ENCODE results near the gene OXNAD1.

The OXNAD1 gene

DNA sequence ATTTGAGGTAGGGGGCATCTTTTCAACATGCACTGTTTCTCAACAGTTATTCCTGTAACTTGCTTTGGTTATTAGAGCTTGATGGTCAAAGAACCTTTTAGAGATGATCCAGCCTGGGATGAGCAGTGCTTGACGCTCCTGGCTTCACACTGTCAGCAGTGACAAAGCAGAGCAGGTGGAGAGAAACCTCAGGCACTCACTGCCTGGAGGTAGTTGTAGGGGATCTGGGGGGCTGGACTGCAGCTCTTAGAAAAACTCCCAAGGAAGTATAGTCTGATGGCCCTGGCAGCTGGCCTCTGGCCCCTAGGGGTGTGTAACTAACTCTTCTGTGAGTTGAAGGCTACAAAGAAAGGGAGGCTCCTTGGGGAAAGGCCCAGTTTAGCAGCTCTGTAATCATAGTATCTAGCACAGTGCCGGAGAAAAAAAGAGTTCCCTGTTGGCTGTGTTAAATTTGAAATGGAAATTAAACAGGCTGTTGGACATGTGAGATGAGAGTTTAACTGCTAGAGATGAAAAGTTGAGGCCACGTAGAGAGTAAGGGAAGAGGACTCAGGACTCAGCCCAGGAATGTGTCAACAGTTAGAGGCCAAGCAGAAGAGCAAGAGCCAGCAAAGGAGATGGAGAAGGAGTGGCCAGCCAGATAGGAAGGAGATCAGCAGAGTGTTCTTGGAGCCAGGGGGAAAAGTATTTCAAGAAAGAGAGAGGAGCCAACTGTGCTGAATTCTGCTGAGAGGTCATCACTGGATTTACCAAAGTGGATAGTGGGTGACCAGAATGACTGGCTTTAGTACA is 14.2 kb downstream of the OXNAD1 start:
- TF ChIP-seq, protein P1, sequence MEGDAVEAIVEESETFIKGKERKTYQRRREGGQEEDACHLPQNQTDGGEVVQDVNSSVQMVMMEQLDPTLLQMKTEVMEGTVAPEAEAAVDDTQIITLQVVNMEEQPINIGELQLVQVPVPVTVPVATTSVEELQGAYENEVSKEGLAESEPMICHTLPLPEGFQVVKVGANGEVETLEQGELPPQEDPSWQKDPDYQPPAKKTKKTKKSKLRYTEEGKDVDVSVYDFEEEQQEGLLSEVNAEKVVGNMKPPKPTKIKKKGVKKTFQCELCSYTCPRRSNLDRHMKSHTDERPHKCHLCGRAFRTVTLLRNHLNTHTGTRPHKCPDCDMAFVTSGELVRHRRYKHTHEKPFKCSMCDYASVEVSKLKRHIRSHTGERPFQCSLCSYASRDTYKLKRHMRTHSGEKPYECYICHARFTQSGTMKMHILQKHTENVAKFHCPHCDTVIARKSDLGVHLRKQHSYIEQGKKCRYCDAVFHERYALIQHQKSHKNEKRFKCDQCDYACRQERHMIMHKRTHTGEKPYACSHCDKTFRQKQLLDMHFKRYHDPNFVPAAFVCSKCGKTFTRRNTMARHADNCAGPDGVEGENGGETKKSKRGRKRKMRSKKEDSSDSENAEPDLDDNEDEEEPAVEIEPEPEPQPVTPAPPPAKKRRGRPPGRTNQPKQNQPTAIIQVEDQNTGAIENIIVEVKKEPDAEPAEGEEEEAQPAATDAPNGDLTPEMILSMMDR (conservative IDR thresholded peaks at IDR 0.05) = no peak
- no peak overlapping the region for H3K27ac ChIP-seq

DNA sequence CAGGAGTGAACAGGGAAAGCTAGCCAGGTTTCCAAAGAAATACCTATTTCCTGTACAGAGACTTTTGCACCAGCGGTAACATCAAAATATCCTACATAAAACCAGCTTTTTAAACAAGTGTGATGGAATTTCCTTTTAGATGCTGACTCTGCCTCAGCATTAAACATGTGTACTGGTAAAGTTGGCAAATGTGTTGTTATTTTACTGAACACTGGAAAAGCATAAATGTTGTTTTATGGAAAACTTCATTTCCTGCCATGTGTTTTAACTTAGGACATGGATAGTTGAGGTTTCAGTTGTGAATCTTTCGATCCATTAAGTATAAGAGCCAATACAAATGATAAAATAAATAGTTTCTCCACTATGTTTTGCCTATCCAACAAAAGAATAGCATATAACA is 15.7 kb downstream of the OXNAD1 start:
- TF ChIP-seq, protein P1 (conservative IDR thresholded peaks at IDR 0.05) = no peak
- H3K27ac ChIP-seq = no peak overlapping the region

- TF ChIP-seq, protein P1 (conservative IDR thresholded peaks at IDR 0.05) = no peak
- H3K27ac ChIP-seq = no peak overlapping the region
Measured at GRCh38 chr3:16284633-16285032, 19.6 kb downstream of the OXNAD1 start.

GRCh38 chr3:16286161-16286560 is 21.1 kb downstream of the OXNAD1 start:
- TF ChIP-seq, protein P1 (conservative IDR thresholded peaks at IDR 0.05) = no peak
- no peak overlapping the region for H3K27ac ChIP-seq

DNA sequence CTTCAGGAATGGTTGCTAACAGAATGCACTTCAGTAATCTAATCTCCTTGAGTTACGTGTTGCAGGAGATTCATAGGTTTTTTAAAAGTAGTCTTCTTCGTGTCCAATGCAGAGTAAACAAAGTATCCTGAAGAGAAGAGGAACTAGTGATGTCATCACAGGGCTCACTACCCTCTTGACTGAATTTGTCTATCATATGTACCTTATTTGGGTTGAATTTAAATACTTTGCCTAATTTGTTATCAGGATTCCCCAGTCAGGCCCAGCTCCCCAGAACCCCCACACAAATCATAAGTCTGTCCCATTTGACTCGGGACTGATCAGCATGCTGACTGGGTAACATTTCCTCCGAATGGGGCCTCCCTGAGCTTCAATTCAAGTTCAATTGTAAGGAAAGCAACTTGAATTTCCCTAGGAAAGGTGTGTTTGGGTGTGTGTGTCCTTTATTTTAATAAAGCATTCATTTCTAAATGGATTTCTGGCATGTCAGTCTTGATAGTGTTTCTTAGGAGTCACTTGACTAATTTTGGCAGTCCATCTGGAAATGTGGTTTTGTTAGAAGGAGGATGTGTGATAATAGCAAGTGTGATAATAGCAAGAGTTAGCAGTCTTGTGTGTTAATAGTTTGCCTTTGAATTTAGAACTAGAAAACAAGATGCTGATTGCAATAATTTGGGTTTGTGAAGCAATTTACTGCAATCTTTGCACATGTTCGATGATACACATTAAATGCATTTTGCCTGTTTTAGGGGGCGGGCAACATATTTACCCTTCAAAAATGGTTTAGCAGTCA is 21.9 kb downstream of the OXNAD1 start:
- H3K27ac ChIP-seq = no peak overlapping the region
- TF ChIP-seq, protein P1 (conservative IDR thresholded peaks at IDR 0.05) = no peak

GRCh38 chr3:16288664-16289063 is 23.7 kb downstream of the OXNAD1 start:
- H3K27ac ChIP-seq = peak overlapping the region; percentile 36; the same call in 1 of the 2 replicates
- TF ChIP-seq, protein P1 (conservative IDR thresholded peaks at IDR 0.05) = no peak

DNA sequence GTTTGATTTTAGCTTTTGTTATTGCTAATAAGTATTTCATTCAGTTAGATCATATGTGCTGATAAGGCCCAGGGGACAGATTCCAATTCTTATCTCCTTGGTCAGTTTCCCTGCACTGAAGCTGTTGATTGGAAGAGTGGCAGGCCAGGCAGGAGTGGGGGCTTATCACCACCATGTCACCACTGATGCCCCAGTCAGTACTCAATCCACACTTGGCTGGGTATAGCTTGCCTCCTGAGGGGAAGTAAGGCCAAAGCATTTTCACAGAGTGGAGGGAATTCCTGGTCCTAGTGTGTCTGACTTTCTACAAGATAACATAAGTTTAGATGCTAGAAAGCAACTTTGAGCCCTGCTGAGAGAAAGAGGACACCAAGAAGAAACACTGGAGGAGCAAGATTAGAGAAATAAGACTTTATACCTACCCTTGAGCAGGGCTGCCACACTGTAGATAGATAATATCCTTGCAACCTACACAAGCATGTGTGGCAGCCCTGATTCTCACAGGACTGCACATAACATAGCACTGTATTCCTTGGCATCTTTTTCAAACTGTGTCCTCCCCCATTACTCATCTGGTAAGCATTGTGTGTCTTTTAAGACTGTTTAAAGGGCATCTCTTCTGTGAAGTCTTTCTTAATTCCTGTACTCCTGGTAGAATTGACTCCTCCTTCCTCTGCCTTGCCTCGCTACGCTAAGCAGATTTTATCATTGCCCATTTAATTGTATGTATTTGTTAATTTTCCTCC is 24.3 kb downstream of the OXNAD1 start:
- TF ChIP-seq, protein P1 (conservative IDR thresholded peaks at IDR 0.05) = no peak
- H3K27ac ChIP-seq = peak overlapping the region; percentile 36

Data from VCaP (cell line).